Effector CD8-positive, alpha-beta T cell (primary cell): Measurements from ENCODE around the gene HSBP1L1.
"Not testable (repeated sequence)": the region's sequence is repeated elsewhere in the genome, so short reads cannot be mapped to it uniquely, and the experiment has no call there.

Experiments
- DNase-seq: peaks from one replicate; lab custom pipeline; 2025; lab: John Stamatoyannopoulos, UW

HSBP1L1 gene

DNA sequence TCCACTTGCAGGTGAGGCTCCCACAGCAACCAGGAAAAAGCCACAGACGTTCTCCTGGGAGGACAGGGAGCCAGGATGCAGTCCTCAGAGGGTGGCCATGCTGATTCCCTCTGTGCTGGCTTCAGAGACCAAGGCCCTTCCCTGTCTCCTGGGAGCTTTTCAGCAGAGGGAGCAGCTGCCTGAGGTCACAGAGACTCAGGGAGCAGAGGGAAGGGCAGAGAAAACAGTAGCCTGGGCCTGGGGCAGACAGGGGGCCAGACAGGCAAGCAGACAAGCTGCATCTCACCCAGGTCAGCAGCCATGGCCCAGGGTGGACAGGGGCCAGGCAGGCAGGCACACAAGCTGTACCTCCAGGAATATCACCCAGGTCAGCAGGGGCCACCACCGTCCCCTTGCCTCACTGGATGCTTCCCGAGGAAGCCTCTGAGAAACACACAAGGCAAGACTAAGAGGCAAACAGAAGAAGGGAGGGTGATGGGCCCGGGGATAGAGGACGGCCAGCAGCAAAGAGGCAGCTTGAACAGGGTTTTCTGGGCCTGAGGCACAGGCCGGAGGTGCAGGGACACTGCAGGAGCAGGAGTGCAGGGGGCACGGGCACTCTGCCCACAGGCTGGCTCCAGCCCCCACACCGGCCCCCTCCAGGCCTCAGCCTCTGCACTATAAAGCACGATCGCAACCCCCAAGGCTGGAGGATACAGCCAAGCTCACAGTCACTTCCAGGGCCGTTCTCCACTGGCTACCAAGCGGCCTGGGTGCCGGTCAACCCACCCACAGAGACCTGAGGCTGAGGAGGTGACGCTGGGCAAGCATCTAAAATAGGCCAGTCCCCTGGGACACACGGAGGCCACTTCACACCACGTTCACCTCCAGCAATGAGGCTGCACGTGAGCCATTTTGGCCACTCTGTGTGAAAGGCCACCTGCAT, 19.1 kb upstream of the HSBP1L1 start:
- no peak for DNase-seq

- DNase-seq: no peak
Measured at GRCh38 chr18:79947054-79947755, 17.2 kb upstream of the HSBP1L1 start.

DNA sequence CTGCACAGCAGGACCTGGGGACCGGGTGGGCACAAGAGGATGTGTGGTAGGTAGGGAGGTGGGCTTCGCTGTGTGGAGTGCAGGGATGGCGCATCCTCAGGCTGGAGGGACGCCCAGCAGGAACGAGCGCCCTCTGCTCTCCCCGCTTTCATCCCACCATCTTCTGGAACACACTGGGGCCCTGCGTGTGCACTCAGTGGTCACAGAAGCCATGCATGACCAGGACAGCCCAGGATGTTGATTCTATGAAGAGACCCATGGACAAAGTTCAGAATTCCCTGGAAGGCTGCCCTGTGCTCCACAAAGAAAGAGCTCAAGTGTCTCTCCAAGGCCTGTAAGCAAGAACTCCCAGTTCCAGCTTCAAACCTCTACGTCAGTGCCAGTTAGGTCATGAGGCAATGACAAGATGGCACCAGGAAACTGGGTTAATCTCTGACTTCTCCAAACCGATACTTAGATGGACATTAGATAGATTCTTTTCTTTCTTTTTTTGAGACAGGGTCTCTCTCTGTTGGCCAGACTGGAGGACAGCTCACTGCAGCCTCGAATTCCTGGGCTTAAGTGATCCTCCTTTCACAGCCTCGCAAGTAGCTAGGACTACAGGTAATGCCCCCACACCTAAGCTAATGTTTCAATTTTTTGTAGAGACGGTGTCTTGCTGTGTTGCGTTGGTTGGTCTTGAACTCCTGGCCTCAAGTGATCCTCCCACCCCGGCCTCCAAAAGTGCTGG, 16.4 kb upstream of the HSBP1L1 start:
- no peak for DNase-seq

DNA sequence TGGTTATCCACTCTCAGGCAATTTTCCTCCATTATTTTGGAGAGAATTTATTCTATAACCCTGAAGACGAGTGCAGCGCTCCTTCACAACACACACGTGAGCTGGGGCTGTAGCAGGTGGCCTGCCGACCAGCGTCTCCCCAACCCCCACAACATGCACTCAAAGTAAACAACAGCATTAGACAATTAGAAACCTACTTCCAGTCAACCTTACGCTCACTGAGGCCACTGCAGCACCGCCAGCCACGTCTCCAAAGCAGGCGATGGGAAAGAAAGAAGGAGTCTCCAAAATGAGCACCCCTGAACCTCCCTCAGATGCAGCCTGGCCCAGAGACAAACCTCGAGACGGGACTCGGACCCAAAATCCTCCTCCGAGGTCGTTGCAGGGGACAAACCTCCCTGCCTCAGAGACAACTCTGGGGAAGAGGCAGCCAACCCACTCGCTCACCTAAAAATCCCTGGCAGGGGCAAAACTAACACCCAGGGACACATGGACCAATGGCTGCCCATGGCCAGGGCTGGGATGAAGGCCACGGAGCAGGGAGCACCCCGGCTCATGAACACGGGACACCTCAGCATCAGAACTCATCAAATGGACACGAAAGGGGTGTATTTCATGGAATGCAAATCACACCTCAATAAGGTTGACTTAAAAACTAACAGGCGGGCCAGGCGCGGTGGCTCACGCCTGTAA, 15.6 kb upstream of the HSBP1L1 start:
- no peak for DNase-seq

DNA sequence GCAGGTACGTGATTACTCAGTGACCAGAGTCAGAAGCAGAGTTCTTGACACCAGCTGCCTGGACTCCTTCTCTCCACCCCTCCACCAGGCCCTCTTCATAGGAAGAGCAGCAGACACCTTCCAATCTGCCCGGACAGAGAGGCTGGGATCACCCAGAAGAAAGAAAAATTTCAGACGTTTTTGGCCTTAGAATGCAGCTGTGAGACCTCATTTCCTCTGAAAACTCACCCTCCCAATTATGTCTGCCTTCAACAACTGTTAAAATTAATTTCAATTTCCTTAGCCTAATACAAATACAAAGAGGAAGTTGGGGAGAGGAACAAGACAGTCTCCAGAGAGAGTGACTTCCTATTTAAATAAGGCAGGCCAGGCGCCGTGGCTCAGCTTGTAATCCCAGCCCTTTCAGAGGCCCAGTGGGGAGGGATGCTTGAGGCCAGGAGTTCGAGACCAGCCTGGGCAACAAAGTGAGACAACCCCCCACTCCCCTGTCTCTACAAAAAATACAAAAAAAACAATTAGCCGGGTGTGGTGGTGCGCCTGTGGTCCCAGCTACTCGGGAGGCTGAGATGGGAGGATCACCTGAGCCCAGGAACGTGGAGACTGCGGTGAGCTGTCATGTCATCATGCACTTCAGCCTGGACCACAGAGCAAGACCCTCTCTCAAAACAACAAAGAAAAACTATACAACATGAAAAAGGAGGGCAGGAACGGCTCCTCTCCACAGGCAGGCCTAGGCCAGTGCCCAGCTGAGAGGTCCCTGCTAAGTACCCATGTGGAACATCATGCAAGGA, 14.6 kb upstream of the HSBP1L1 start:
- DNase-seq: no peak

DNA sequence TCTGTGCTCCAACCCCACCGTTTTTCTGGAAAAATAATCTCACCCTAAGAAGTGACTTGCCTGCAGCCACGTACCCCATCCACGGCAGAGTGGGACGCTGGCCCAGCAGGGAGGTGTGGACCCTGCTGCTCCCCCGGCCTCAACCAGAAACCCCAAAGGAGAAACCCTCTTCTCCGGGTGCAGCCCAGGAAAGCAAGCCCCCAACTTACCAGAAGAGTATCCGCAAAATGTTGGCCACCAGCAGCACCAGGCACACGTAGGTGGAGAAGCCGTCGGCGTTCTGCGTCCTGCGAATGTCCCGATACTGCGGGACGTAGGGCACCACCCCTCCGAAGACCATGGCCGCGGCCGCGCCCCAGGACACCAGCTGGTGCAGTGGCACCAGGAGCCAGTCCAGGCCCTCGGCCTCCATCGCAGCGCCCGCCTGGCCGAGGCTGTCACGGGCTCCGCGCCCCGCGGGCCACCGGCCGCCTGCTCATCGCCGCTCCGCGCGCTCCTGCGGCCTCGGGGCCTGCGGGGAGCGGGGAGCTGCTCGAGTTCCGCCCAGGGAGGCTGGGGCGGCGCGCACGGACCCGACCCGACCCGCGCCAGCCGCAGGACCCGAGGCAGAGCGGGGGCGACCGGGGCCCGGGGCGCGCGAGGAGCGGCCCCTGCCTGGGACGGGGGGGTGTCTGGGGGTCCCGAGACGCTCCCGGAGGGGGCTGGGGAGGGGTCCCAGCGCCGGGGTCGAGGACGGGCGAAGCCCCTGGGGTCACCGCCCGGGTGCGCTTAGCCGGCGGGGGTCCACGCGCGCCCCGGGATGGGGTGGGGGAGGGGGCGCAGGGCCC, 13.7 kb upstream of the HSBP1L1 start:
- DNase-seq: no peak

GRCh38 chr18:79951545-79952455, 12.6 kb upstream of the HSBP1L1 start, which contains the start of gene SLC66A2:
TSS of gene SLC66A2 (minus strand) at chr18:79951653. CDS start at chr18:79950926, 727 bp downstream.
- peak; percentile 91 for DNase-seq

- no peak for DNase-seq
Measured at GRCh38 chr18:79952456-79952995, 11.9 kb upstream of the HSBP1L1 start.

GRCh38 chr18:79952996-79953559, 11.4 kb upstream of the HSBP1L1 start:
- no peak for DNase-seq

DNA sequence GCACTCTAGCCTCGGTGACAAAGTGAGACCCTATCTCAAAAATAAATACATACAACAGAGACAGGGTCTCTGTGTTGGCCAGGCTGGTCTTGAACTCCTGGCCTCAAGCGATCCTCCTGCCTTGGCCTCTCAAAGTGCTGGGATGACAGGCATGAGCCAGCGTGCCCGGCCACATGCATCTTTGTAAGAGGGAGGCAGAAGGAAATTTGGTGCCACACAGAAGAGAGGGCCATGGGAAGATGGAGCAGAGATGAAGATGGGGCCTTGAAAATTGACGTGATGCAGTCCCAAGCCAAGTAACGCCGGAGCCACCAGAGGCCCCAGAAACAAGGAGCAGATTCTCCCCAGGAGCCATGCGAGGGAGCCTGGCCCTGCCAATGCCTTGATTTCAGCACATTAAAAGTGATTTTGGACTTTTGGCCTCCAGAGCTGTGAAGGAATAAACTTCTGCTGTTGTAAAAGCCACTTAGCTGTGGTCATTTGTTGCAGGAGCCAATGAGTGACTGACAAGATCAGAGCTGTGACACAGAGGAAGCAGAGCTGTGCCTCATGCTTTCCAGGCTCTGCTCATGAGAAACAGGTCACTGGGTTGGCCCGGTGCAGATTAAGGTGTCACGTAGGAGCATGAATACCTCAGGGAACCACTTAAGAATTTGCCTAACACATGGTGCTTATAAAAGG, 10.3 kb upstream of the HSBP1L1 start:
- no peak for DNase-seq

DNA sequence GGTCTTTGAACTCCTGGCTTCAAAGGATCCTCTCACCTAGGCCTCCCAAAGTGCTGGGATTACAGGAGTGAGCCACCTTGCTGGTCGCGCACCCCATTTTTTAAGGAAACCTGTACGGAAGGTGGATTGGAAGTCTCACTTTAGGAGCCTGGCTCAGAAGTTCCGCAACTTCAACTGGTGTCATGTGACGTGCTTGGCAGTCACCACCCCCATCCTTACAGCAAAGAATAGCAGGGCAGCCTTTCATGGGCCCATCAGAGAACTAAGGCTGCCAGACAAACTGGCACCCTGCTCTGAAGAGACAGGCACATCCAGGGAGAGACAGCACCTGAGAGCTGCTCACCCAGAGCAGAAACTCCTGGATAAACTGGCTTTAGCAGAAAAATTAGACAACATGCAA, 9.7 kb upstream of the HSBP1L1 start:
- DNase-seq: no peak

DNA sequence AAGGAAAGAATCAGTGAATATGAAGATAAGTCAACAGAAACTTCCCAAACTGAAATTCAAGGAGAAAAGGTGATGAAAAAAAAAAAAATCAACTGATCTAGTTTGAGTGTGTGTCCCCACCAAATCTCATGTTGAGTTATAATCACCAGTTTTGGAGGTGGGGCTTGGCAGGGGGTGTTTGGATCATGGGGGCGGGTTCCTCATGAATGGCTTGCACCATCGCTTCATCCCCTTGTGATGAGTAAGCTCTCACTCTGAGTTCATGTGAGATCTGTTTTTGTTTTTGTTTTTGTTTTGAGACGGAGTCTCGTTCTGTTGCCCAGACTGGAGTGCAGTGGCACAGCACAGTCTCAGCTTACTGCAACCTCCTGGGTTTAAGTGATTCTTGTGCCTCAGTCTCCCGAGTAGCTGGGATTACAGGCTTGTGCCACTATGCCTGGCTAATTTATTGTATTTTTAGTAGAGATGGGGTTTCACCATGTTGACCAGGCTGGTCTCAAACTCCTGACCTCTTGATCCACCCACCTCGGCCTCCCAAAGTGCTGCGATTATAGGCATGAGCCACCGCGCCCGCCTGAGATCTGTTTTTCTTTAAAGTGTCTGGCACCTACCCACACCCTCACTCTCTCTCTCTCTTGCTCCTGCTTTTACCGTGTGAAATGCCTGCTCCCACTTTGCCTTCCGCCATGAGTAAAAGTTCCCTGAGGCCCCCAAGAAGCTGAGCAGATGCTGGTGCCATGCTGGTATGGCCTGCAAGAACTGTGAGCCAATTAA, 9.0 kb upstream of the HSBP1L1 start:
- DNase-seq: no peak

GRCh38 chr18:79956276-79956675, 8.2 kb upstream of the HSBP1L1 start:
- no peak for DNase-seq

- no peak for DNase-seq
Measured at GRCh38 chr18:79958981-79959380, 5.5 kb upstream of the HSBP1L1 start.

DNA sequence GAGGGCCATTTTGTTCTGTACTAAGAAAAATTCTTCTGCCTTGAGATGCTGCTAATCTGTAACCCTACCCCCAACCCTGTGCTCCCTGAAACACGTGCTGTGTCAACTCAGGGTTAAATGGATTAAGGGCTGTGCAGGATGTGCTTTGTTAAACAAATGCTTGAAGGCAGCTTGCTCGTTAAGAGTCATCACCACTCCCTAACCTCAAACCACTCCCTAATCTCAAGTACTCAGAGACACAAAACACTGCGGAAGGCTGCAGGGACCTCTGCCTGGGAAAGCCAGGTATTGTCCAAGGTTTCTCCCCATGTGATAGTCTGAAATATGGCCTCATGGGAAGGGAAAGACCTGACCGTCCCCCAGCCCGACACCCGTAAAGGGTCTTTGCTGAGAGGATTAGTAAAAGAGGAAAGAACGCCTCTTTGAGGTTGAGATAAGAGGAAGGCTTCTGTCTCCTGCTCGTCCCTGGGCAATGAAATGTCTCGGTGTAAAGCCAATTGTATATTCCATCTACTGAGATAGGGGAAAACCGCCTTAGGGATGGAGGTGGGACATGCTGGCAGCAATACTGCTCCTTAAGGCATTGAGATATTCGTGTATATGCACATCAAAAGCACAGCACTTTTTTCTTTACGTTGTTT, 4.2 kb upstream of the HSBP1L1 start:
- not testable (repeated sequence) for DNase-seq

DNA sequence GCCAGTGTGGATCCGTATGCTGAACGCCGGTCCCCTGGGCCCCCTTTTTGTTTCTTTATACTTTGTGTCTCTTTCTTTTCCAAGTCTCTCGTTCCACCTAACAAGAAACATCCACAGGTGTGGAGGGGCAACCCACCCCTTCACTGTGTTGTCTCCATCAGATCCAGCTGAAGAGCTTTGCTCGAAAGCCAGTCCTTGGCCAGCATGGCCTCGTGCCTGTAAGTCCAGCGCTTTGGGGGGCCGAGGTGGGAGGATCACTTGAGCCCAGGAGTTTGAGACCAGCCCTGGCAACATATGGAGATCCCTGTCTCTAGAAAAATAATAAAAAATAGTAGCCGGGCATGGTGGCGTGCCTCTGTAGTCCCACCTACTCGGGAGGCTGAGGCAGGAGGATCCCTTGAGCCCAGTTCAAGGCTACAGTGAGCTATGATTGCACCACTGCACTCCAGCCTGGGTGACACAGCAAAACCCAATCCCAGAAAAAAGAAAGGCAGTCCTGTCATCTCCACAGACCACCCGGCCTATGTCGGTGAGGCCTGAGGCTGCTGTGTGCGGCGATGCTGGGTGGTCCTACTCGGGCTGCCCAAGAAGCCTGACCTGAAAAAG, 3.4 kb upstream of the HSBP1L1 start:
- DNase-seq: no peak
